ENCODE results near the gene EFHC1.

EFHC1 gene

DNA sequence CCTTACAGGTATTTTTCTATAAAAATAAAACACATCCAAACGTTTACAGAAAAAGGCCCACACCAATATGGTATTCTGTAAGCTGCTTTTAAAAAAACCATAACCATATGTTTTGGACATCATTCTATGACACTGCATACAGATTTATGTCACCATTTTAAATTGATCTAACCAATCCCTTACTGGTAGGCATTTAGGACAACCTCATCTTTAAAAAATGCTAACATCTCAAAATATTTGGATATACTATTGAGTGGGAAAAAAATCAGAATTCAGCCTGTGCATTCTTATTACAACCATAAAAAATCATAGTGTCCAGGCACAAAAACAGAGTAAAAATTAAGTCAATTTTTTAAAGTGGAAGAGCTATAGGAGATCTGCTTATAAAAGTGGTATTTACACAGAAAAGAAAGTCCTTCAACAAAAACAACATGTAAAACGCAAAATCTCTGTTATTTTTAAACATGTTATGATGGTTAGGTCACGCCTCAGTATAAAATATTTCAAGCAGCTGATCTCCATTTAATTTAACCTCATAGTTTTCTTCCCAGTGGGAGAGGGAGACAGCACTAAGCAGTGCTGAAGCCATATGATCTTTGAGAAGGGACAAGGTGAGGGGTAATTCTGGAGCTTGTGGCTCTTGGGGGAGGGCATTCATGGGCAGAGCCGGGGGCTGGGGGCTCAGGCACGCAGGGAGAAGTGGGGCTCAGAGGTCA, 135.5 kb downstream of the EFHC1 start:
- no peak for DNase-seq (ENCODE audit: low read depth in 2 of 2)

DNA sequence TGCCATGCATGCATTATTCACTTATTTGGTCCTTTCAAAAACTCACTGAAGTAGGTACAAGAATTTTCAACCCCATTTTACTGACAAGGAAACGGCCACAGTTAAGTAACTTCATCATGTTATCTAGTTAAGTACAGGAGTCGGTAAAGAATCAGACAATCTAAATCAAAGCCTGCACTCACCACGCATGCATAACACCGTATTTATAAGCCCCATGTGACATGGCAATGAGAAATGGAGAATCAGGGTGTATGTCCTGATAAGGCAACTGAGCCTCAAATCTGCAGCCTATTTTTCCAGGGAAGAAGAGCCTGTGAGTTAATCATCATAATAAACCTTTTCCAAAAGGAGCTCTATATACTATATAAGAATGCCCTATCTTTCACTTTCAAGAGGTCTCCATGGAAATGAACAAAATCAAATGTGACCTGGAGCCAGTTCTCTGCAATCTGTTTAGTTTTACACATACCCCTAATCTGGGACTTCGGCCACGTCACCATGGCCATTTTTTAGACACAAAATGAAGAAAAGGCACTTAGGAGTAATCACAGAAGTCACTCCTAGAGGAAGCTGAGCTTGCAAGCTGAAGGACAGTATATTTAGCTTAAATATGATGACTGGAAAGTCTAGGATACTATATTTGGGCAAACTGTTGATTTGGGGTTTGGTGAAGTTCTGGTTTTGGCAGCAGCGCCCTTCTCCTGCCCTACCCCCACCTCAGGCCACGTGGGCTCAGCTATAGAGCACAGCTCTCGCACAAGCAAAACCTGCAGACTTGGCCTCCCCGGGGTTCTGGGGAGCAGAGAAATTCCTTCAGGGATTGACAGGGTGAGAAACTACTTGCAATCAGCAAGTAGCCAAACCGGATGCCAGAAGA, 137.5 kb downstream of the EFHC1 start:
- no peak for DNase-seq (ENCODE audit: low read depth in 2 of 2)

DNA sequence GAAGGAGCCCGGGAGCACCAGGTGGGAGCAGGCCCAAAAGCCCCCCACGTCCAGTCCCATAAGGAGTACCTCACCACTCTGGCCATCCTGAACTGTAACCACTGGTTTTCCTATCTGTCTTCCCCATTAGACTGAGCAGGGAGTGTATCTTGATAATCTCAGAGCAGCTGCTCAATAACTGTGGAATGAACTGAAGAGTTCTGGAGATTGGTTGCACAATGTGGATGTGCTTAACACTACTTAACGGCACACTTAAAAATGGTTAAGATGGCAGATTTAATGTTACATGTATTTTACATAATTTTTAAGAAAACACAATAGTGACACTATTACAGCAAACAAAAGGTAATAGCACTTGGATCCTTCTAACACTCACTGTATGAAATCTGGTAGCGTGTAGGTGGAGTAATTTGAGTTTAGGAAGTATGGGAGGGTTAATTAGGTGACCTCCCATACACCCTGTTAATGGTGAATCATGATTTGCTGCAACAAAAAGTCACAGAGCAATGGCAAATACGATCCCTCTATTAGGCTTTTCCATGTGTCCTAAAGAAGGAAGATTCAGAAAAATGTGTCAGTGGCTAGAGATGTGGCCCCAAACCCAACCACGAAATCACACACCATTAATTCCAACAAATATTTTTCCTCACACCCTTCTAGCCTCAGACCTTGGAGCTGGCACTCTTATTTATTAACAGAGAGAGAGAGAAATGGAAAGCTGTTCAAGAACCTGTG, 138.3 kb downstream of the EFHC1 start:
- DNase-seq (ENCODE audit: low read depth in 2 of 2) = no peak

DNA sequence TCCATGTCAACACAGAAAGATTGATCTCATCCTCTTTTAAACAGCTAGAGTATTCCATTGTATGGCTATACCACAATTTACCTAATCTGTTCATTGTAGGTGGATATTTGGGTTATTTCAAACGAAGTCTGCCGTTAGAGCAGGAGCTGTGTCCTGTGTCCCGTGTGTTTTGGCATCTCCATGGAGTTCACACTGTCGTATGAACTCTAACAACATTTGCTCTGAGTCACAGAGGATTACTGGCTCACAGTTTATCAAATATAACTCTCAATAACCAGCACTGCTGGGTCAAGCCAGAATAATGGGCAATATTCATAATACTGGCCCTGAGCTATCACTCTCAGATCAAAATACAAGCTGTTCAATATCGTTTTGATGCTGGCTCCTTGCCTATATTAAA, 140.3 kb downstream of the EFHC1 start:
- no peak for DNase-seq (ENCODE audit: low read depth in 2 of 2)

DNA sequence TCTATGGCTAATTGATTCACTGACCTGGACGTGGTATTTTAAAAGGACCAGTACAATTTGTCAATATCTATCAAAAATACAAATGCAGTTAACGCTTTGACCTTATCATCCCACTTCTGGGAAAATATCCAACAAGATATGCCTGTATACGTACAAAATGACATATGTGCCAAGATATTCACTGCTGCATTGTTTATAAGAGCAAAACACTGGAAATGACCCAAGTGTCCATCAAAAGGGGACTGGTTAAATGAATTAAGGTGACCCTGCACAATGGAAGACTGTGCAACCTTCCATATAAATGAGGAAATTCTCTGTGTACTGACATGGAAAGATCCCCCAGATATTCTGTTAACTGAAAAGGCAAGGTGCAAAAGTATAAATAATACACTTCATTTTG, 142.8 kb downstream of the EFHC1 start:
- DNase-seq (ENCODE audit: low read depth in 2 of 2) = no peak

DNA sequence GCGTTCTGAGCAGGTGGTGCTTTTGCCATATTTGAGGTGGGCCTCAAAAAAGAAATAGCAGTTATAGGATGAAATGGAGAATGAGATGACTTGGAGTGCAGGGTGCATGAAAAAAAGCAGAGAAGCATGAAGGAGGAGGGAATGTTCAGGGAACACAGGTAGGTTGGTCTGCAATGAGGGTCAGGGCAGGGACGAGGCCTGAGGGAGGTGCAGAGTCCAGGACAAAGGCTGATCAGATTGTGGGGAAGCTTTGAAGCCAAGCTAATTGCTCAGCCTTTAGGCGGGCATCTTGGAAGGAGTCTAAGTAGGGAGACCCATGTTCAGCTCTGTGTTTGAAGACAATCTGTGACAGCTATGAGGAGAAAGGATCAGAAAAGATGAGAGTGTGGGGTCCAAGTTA, 144.7 kb downstream of the EFHC1 start:
- no peak for DNase-seq (ENCODE audit: low read depth in 2 of 2)

DNA sequence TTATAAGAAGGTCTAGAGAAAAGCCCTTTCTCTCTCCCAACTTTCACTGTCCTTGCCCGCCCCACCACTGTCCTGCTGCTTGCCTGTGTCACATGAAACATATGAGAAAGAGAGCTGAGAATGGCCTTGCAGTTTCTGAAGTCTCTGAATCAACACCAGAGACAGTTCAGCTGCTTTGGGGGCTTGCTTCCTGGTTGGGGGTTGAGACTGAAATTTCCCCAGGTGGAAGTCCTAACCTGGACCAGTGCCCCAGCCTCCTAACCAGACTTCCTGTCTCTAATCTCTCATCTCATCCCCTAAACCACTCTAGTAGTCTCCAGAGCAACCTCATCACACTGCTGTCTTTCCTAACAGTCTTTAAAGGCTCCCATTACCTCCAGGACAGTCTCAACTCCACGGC, 146.1 kb downstream of the EFHC1 start:
- no peak for DNase-seq (ENCODE audit: low read depth in 2 of 2)

DNA sequence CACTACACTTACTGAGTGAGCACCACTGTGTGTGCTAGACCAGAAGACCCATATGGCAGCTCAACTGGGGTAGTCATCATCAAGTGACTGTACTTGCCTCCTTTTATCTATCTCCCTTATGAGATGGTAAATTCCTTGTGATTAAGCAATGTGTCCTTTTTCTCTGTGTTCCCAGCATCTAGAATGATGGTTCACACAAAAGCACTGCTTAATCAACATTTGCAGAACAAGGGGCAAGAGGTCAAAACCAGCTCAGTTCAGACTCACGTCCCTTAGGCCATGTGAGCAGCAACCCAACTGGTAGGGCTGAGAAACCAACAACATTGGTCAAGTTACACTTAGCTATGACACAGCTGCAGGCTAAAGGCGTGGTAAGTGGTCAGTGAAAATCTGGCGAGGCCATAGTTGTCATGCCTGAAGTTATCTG, 146.7 kb downstream of the EFHC1 start:
- DNase-seq (ENCODE audit: low read depth in 2 of 2) = no peak

DNA sequence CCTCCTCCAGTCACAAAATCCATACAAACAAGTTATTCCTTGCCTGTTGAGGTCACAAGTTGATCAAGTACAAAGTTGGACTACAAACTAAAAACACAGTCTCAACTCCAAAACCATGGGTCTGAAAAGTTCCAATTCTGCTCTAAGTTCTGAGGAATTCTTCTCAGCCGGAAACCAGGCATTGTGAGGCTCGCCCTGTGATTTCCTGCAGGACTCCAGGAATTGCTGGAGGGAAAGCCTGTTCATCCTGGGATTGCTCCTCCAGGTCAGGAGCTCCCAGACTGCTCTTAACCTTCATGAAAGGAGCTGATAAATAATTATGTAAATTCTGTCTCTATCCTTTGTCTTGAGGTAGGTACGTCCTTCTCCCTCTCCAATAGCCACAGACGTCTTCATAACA, 148.2 kb downstream of the EFHC1 start:
- DNase-seq (ENCODE audit: low read depth in 2 of 2) = no peak

DNA sequence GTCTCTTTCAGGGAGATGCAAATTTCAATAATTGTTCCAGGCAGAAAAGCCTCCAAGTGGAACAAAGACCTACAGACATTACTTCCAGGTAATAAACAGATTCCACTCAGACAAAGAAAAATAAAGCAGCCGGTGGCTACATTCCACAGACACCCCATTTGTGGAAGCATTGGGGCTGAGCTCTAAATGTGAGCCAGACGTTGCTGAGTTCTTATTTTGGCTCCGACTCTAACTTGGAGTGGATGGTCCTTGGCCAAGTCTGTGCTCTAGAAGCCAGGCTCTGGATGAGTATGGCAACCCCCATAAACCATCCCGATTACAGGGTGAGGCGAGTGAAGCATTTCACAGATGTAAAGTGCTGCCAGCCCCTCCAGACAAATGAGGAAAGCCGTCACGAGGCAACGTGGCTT, 150.2 kb downstream of the EFHC1 start:
- DNase-seq (ENCODE audit: low read depth in 2 of 2) = no peak

DNA sequence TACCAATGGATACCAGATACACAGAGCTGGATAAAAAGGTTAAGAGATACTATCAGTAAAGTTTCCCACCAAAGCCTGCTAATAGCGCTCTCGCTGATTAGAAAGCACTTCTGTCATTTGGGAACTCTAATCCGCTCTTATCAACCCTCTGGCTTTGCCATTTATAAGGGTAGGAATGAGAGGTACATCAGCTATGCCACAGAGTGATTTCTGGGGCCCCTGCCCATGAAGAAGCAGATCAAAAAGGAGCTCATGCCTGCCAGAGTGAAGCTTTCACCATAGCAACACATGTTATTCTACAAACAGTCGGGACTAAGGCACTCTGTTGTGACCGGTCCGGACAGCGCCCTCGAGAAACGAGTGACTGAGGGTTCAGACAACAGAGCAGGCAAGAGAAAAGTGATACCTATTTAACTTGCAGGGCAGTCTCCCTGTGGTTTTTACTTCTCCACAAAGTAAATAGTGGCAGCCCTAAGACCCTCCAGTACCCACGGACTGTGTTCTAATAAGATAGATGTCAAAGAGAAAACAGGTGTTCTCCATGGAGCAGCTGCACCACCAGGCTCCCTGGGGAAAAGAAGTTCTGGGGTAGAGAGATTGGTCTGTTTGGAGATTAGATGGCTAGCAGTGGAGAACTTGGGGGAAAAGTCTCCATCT, 151.1 kb downstream of the EFHC1 start:
- DNase-seq (ENCODE audit: low read depth in 2 of 2) = no peak

DNA sequence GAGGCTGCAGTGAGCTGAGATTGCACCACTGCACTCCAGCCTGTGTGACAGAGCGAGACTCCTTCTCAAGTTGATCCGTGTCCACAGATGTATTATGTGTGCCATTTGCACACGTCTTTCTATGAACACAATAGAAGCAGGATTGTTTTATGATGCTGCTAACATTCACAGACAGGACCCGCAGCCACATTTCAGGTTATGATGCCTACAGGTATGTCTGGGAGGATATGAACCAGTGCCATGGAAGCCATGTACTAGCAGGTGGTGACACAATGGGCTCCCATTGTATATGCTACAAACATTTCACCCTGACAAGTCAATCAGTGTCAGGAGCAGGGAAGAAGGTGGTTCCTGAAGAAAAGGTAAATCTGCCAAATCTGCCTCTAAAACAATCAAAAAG, 152.4 kb downstream of the EFHC1 start:
- DNase-seq (ENCODE audit: low read depth in 2 of 2) = no peak

DNA sequence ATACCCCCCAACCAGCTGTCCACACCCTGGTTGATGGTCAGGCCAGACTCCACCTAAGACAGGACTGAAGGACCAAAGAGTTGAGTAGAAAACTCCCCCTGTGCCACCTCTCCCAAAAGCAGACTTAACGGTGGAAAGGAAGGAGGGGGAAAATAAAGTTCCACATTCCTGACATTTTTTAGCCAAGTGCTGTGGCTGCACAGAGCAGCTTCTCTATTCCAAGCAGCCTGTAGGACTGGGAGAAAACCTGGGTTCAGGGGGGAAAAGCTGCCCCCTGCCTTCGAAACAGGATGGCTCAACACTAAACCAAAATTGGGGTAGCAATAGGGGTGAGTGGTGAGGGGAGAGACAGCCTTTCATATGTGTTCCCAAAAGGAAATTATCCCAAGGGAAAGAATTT, 153.2 kb downstream of the EFHC1 start:
- DNase-seq (ENCODE audit: low read depth in 2 of 2) = no peak
